ENCODE results near the gene TMEM123. TPM values are rescaled to one million over a fixed set of nuclear protein-coding genes. Genes with fewer than 3 reads are reported as not detected.
A peak's percentile ranks its signal among the peaks of the same experiment; 100 is the strongest.

The TMEM123 gene
- total RNA-seq, 1 donor from 2014 or later, result 107 TPM

- TF ChIP-seq, protein P1, sequence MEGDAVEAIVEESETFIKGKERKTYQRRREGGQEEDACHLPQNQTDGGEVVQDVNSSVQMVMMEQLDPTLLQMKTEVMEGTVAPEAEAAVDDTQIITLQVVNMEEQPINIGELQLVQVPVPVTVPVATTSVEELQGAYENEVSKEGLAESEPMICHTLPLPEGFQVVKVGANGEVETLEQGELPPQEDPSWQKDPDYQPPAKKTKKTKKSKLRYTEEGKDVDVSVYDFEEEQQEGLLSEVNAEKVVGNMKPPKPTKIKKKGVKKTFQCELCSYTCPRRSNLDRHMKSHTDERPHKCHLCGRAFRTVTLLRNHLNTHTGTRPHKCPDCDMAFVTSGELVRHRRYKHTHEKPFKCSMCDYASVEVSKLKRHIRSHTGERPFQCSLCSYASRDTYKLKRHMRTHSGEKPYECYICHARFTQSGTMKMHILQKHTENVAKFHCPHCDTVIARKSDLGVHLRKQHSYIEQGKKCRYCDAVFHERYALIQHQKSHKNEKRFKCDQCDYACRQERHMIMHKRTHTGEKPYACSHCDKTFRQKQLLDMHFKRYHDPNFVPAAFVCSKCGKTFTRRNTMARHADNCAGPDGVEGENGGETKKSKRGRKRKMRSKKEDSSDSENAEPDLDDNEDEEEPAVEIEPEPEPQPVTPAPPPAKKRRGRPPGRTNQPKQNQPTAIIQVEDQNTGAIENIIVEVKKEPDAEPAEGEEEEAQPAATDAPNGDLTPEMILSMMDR (IDR thresholded peaks at IDR 0.05), result no peak
- no peak for DNase-seq (ENCODE audit: low spot score in 2 of 2)
- Histone ChIP-seq H3K27me3 (no peaks in the 10 kb centered on the region), H3K9me3 (no peaks in the 10 kb centered on the region), H3K36me3 (no peaks in the 10 kb centered on the region), H3K4me1 (peaks cover 0 to 3% of the 10 kb centered on the region in 2 donors), H3K27ac (no peak overlapping the region), H3K4me3 (no peak overlapping the region)
- intact Hi-C loops (cut with DNase I), result loop anchor here (5.0 kb wide), 1 partner anchor 34 kb away; no protein-coding TSS in a partner anchor
Measured at GRCh38 chr11:102458548-102458947, 6.0 kb upstream of the TMEM123 start.

- intact Hi-C loops (cut with DNase I), result loop anchor here (5.0 kb wide), 1 partner anchor 34 kb away; no protein-coding TSS in a partner anchor
Measured at GRCh38 chr11:102457865-102458264, 5.3 kb upstream of the TMEM123 start.

GRCh38 chr11:102457056-102457677 lies 4.6 kb upstream of the TMEM123 start:
- DNase-seq (ENCODE audit: low spot score in 2 of 2), result no peak
- H3K27ac ChIP-seq, result no peak overlapping the region
- peaks cover 0 to 5% of the 10 kb centered on the region in 2 donors for H3K4me1 ChIP-seq
- intact Hi-C loops (cut with DNase I), result loop anchor here (5.0 kb wide), 1 partner anchor 35 kb away; no protein-coding TSS in a partner anchor
- H3K9me3 ChIP-seq, result no peaks in the 10 kb centered on the region
- no peaks in the 10 kb centered on the region for H3K27me3 ChIP-seq
- H3K4me3 ChIP-seq, result no peak overlapping the region
- H3K36me3 ChIP-seq, result no peaks in the 10 kb centered on the region
- TF ChIP-seq, protein P1 (IDR thresholded peaks at IDR 0.05), result no peak

More at GRCh38 chr11:102457865-102458264, 5.3 kb upstream of the TMEM123 start:
- H3K27ac ChIP-seq, result no peak overlapping the region
- no peaks in the 10 kb centered on the region for H3K9me3 ChIP-seq
- peaks cover 0 to 5% of the 10 kb centered on the region in 2 donors for H3K4me1 ChIP-seq
- no peak for DNase-seq (ENCODE audit: low spot score in 2 of 2)
- no peak overlapping the region for H3K4me3 ChIP-seq
- TF ChIP-seq, protein P1 (IDR thresholded peaks at IDR 0.05), result no peak
- H3K36me3 ChIP-seq, result no peaks in the 10 kb centered on the region
- H3K27me3 ChIP-seq, result no peaks in the 10 kb centered on the region

DNA sequence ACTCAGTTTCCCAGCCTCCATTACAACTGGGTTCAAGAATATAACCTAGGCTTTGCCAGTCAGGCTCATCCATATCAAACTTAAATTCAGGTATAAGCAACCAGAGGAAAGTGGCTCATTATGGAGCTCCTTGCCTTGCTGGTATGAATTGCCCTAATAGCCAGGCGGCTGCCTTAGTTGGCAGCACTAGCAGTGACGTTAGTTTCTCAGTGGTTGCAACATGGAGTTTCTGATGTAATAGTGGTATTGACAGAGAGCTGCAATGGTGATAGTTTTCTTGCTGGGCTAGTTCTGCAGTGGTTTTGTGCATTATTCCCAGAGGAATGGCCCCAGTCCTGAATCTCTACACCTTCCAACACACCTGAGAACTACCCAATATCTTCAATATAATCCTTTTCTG lies 3.8 kb upstream of the TMEM123 start:
- Histone ChIP-seq H3K4me3 (no peak overlapping the region), H3K27me3 (no peaks in the 10 kb centered on the region), H3K27ac (no peak overlapping the region), H3K36me3 (no peaks in the 10 kb centered on the region), H3K9me3 (no peaks in the 10 kb centered on the region), H3K4me1 (peaks cover 0 to 5% of the 10 kb centered on the region in 2 donors)
- no peak for DNase-seq (ENCODE audit: low spot score in 2 of 2)
- TF ChIP-seq, protein P1 (IDR thresholded peaks at IDR 0.05), result no peak
- intact Hi-C loops (cut with DNase I), result loop anchor here (5.0 kb wide), 1 partner anchor 36 kb away; no protein-coding TSS in a partner anchor

- Histone ChIP-seq H3K27me3 (no peaks in the 10 kb centered on the region), H3K36me3 (no peaks in the 10 kb centered on the region), H3K27ac (no peak overlapping the region), H3K4me1 (peaks cover 0 to 5% of the 10 kb centered on the region in 2 donors), H3K4me3 (peak overlapping the region in 1 of 2 donors; percentile 2), H3K9me3 (no peaks in the 10 kb centered on the region)
- DNase-seq (ENCODE audit: low spot score in 2 of 2), result no peak
- TF ChIP-seq, protein P1 (IDR thresholded peaks at IDR 0.05), result no peak
- intact Hi-C loops (cut with DNase I), result loop anchor here (2.0 to 5.0 kb wide), 4 partner anchors 62 to 407 kb away; partner anchors contain the start of genes BIRC2 and CFAP300
Measured at GRCh38 chr11:102453921-102454320, 1.4 kb upstream of the TMEM123 start.
